Thyroid gland (tissue), 4 donors: ENCODE results near the gene HEATR9. TPM values are rescaled to one million over a fixed set of nuclear protein-coding genes. Genes with fewer than 3 reads are reported as not detected.

ENCODE experiments used
- DNase-seq, 2 donors: peaks; one replicate each; pipeline ENCODE4 v3.0.0-alpha.2; 2019
- H3K27ac ChIP-seq, 3 donors: fragments of 200-600 bp; sonication (generic); 1 replicate in 2 of 3; 2 replicates in 1 of 3; pipeline ENCODE4 v1.5.1; 2016 to 2019; ENCODE audit warnings: mild to moderate bottlenecking in 1 of 3, moderate library complexity in 1 of 3
- H3K27me3 ChIP-seq: fragments of 200-600 bp; sonication (generic); one replicate; pipeline ENCODE4 v1.5.1; 2019
- H3K36me3 ChIP-seq, 2 donors: fragments of 200-600 bp; sonication (generic); one replicate each; pipeline ENCODE4 v1.5.1; 2016 to 2019
- H3K4me1 ChIP-seq, 2 donors: fragments of 200-600 bp; sonication (generic); one replicate each; pipeline ENCODE4 v1.5.1; 2017 to 2019
- H3K4me3 ChIP-seq, 3 donors: fragments of 200-600 bp; sonication (generic); replicated peaks in 1 of 3; 1 replicate in 2 of 3; 2 replicates in 1 of 3; pipeline ENCODE4 v1.5.1; 2016; ENCODE audit warnings: mild to moderate bottlenecking in 1 of 3
- H3K9me3 ChIP-seq: fragments of 200-600 bp; sonication (generic); one replicate; pipeline ENCODE4 v1.5.1; 2017
- CTCF ChIP-seq, 6 experiments: fragments of 200-600 bp in 3 of 6; fragments of 450-650 bp in 3 of 6; sonication (generic) in 3 of 6; IDR thresholded peaks; one replicate each; pipeline ENCODE4 v1.5.1; 2016 to 2019; ENCODE audit warnings: antibody characterized with exemption in 6 of 6, mild to moderate bottlenecking in 2 of 6, inconsistent platforms in 1 of 6, moderate library complexity in 1 of 6
- POLR2A ChIP-seq, 2 donors: fragments of 450-650 bp; IDR thresholded peaks; one replicate each; pipeline ENCODE4 v1.6.1; 2017; ENCODE audit warnings: antibody characterized with exemption in 2 of 2, mild to moderate bottlenecking in 2 of 2, moderate library complexity in 1 of 2
- WGBS, 2 donors: methylation state at CpG; one replicate each; pipeline ENCODE4 v1.1.5; 2017; 5-methylcytosine and 5-hydroxymethylcytosine counted together
- intact Hi-C: fragments of 100-400 bp; cut with DNase I; formaldehyde crosslinking; loops from one replicate; pipeline ENCODE4 v1.15.1; 2023
- total RNA-seq, 4 donors: library from RNA; depleted of rRNA; stranded (reverse); fragments of >200 nt; gene quantifications; one replicate each; pipeline ENCODE4 v1.2.3, GENCODE V29; 2016

Gene HEATR9
- total RNA-seq, 4 donors from 2014 or later: 0.40 TPM; not detected in 3

DNA sequence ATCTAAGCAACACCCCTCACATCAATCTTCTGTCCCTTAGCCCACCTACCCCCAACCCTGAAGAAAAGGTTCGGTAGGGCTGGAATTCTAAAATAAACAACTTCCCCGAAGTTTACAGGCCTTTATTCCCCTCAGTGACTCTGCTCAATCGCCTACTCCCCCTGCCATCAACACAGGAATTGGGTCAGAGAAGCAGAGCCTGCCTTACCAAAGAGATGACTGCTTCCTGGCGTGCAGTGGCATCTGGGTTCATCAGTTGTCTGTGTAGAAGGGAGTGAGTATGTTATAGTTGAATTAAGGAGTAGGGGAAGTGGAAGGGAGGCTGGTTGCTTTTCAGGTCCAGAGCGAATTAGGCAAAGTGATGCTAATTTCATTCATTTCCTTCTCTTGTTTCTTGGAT lies 12.7 kb downstream of the HEATR9 start:
- Histone ChIP-seq H3K27me3 (no peaks in the 10 kb centered on the region), H3K4me1 (no peaks in the 10 kb centered on the region), H3K4me3 (no peak overlapping the region), H3K9me3 (no peaks in the 10 kb centered on the region), H3K27ac (no peak overlapping the region), H3K36me3 (no peaks in the 10 kb centered on the region)
- intact Hi-C loops: no loop called here
- TF ChIP-seq POLR2A (IDR thresholded peaks at IDR 0.05) (no peak), CTCF (IDR thresholded peaks at IDR 0.05) (no peak)
- DNase-seq: no peak
- WGBS, 2 donors: 68 to 72% methylated on average over 5 of the region's 5 CpGs

GRCh38 chr17:35849469-35850348 lies 19.0 kb downstream of the HEATR9 start:
- no peaks in the 10 kb centered on the region for H3K9me3 ChIP-seq
- H3K36me3 ChIP-seq: peaks cover 19 to 31% of the 10 kb centered on the region in 2 donors
- H3K4me1 ChIP-seq: no peaks in the 10 kb centered on the region
- no peak overlapping the region for H3K27ac ChIP-seq
- H3K4me3 ChIP-seq: no peak overlapping the region
- DNase-seq: peak; percentile 13 to 34
- TF ChIP-seq CTCF (IDR thresholded peaks at IDR 0.05): peak; percentile 32 to 69 (median 45)
- TF ChIP-seq POLR2A (IDR thresholded peaks at IDR 0.05): no peak
- H3K27me3 ChIP-seq: no peaks in the 10 kb centered on the region
- WGBS, 2 donors: 74 to 76% methylated on average over 7 of the region's 7 CpGs
- intact Hi-C loops: no loop called here

DNA sequence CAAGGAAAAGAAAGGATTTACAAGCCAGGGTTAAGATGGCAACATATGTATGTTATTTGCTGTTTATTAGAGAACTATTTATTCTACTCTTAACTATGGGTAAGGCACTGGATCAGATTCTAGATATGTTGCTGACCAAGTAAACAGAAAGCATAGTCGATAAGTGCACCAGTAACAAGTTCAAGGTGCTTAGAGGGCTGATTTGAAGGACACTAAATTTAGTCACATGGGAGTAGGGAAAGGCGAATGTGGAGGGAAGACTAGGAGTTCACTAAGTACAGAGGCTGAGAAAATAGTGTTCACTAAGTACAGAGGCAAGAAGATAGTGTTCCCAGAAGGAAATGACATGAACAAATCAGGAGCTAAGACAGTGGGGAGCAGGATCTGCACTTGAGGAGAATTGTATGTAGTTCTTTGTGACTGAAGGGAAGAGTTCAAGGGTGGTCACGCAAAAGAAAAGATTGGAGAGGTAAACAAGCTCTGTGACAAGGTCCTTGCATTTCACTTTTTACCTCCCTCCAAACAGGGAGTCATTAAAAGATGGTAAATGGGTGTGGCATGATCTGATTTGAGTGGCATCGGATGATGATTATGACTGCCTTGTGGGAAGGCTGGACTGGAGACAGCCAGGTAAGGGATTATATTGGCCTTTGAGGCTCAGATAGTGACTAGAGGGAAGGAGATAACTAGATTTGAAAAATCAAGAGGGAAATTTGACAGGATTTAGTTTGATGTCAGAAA lies 20.9 kb downstream of the HEATR9 start:
- H3K4me3 ChIP-seq: no peak overlapping the region
- H3K27ac ChIP-seq: no peak overlapping the region
- DNase-seq: no peak
- TF ChIP-seq CTCF (IDR thresholded peaks at IDR 0.05) (no peak), POLR2A (IDR thresholded peaks at IDR 0.05) (no peak)
- peaks cover 36 to 50% of the 10 kb centered on the region in 2 donors for H3K36me3 ChIP-seq
- H3K4me1 ChIP-seq: no peaks in the 10 kb centered on the region
- H3K27me3 ChIP-seq: no peaks in the 10 kb centered on the region
- H3K9me3 ChIP-seq: no peaks in the 10 kb centered on the region
- intact Hi-C loops: no loop called here
- 84 to 89% methylated on average over 4 of the region's 4 CpGs for WGBS, 2 donors

DNA sequence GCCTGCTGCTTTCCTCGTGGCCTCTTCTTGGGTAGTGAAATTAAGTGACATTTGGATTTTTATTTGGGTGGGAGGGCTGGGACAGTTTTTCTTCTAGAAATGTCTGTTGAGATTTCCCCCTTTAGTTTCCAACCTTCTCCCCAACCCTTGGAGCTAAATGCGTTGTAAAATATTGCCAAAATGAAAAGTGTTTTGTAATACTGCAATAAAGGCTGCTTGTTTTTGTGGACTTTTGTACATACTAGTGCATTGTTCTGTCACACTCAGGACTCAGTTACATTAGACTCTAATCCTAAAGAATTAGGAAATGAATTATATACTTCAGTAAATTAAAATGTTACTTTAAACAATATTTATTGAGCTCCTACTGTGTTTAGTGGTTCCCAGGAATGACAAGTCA lies 21.7 kb downstream of the HEATR9 start:
- TF ChIP-seq CTCF (IDR thresholded peaks at IDR 0.05) (no peak), POLR2A (IDR thresholded peaks at IDR 0.05) (no peak)
- WGBS, 2 donors: 81 to 84% methylated on average over 2 of the region's 2 CpGs
- Histone ChIP-seq H3K27ac (no peak overlapping the region), H3K4me3 (no peak overlapping the region), H3K27me3 (no peaks in the 10 kb centered on the region), H3K4me1 (no peaks in the 10 kb centered on the region), H3K9me3 (no peaks in the 10 kb centered on the region), H3K36me3 (peaks cover 44 to 57% of the 10 kb centered on the region in 2 donors)
- intact Hi-C loops: no loop called here
- DNase-seq: no peak
